ENCODE measurements around the gene NCL. TPM values are rescaled to one million over a fixed set of nuclear protein-coding genes. Genes with fewer than 3 reads are reported as not detected.

Gene NCL
- total RNA-seq, 1 donor from 2014 or later = 588 TPM

DNA sequence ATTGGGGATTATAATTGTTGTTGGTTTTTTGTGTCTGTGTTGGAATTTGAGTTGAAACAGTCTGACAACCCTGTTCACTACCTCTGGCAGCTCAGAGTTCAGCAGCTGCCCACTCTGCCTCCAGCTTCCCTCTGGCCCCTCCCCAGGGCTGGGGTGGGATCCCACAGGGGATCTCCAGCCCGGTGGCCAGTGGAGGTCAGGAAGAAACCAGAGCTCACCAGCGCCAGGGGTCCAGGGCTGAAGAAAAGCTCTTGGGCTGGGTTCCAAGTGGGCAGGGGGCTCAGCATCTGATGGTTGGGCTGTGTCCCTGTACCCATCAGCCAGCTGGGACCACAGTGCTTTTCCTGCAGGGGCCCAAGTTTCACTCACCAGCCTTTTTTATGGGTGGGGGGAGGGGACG, 16.5 kb upstream of the NCL start:
- Mint-ChIP-seq H3K27ac (no peak overlapping the region), H3K27me3 (peaks cover 6% of the 10 kb centered on the region), H3K36me3 (ENCODE audit: insufficient read depth) (no peaks in the 10 kb centered on the region), H3K4me1 (ENCODE audit: low read depth) (no peaks in the 10 kb centered on the region), H3K4me3 (ENCODE audit: low read depth) (no peak overlapping the region), H3K9me3 (ENCODE audit: low read depth) (no peaks in the 10 kb centered on the region)
- no peak for TF ChIP-seq CTCF (IDR thresholded peaks at IDR 0.05; ENCODE audit: unreplicated experiment)
- DNase-seq (ENCODE audit: low spot score, unreplicated experiment) = no peak

DNA sequence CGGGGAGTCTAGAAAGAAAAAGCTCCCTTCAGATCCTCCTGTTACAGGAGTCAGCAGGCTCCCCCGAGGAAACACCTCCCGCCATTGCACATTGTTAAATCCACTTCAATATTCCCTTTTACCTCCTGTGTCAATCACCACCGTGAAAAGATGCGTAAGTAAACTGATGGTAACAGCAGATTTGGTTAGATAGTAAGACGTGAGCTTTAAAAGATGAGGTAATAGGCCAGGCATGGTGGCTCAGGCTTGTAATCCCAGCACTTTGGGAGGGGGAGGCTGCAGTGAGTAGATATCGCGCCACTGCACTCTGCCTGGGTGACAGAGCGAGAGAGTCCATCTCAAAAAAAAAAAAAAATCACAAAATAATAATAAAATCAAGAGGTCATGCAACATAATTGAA, 15.2 kb upstream of the NCL start:
- Mint-ChIP-seq H3K36me3 (ENCODE audit: insufficient read depth) (no peaks in the 10 kb centered on the region), H3K9me3 (ENCODE audit: low read depth) (no peaks in the 10 kb centered on the region), H3K4me3 (ENCODE audit: low read depth) (no peak overlapping the region), H3K4me1 (ENCODE audit: low read depth) (no peaks in the 10 kb centered on the region), H3K27me3 (peaks cover 6% of the 10 kb centered on the region), H3K27ac (no peak overlapping the region)
- no peak for DNase-seq (ENCODE audit: low spot score, unreplicated experiment)
- no peak for TF ChIP-seq CTCF (IDR thresholded peaks at IDR 0.05; ENCODE audit: unreplicated experiment)

- Mint-ChIP-seq H3K4me3 (ENCODE audit: low read depth) (no peak overlapping the region), H3K4me1 (ENCODE audit: low read depth) (no peaks in the 10 kb centered on the region), H3K9me3 (ENCODE audit: low read depth) (no peaks in the 10 kb centered on the region), H3K27ac (no peak overlapping the region), H3K27me3 (peaks cover 3% of the 10 kb centered on the region), H3K36me3 (ENCODE audit: insufficient read depth) (no peaks in the 10 kb centered on the region)
- no peak for DNase-seq (ENCODE audit: low spot score, unreplicated experiment)
- TF ChIP-seq CTCF (IDR thresholded peaks at IDR 0.05; ENCODE audit: unreplicated experiment) = no peak
These were observed 12.6 kb upstream of the NCL start for GRCh38 chr2:231476920-231477319.

- H3K9me3 Mint-ChIP-seq (ENCODE audit: low read depth) = no peaks in the 10 kb centered on the region
- H3K4me1 Mint-ChIP-seq (ENCODE audit: low read depth) = no peaks in the 10 kb centered on the region
- no peaks in the 10 kb centered on the region for H3K27me3 Mint-ChIP-seq
- no peak for DNase-seq (ENCODE audit: low spot score, unreplicated experiment)
- no peak overlapping the region for H3K4me3 Mint-ChIP-seq (ENCODE audit: low read depth)
- no peak for TF ChIP-seq CTCF (IDR thresholded peaks at IDR 0.05; ENCODE audit: unreplicated experiment)
- no peaks in the 10 kb centered on the region for H3K36me3 Mint-ChIP-seq (ENCODE audit: insufficient read depth)
- H3K27ac Mint-ChIP-seq = no peak overlapping the region
These were observed 11.7 kb upstream of the NCL start for GRCh38 chr2:231475965-231476364.

DNA sequence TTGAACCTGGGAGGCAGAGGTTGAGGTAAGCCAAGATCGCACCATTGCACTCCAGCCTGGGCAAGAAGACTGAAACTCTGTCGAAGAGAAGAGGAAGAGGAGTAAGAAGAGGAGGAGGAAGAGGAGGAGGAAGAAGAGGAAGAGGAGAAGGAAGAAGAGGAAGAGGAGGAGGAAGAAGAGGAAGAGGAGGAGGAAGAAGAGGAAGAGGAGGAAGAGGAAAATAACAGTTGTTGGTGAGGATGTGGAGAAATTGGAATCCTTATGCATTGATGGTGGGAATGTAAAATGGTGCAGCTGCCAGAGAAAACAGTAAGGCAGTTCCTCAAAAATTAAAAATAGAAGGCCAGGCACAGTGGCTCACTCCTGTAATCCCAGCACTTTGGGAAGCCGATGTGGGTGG, 8.5 kb upstream of the NCL start:
- H3K27ac Mint-ChIP-seq = no peak overlapping the region
- no peak for DNase-seq (ENCODE audit: low spot score, unreplicated experiment)
- TF ChIP-seq CTCF (IDR thresholded peaks at IDR 0.05; ENCODE audit: unreplicated experiment) = no peak
- H3K36me3 Mint-ChIP-seq (ENCODE audit: insufficient read depth) = no peaks in the 10 kb centered on the region
- H3K4me1 Mint-ChIP-seq (ENCODE audit: low read depth) = no peaks in the 10 kb centered on the region
- H3K9me3 Mint-ChIP-seq (ENCODE audit: low read depth) = no peaks in the 10 kb centered on the region
- no peak overlapping the region for H3K4me3 Mint-ChIP-seq (ENCODE audit: low read depth)
- peaks cover 6% of the 10 kb centered on the region for H3K27me3 Mint-ChIP-seq

Measured in progenitor cell of endocrine pancreas (in vitro differentiated cells).